ENCODE results near the gene BRAP.

BRAP gene

GRCh38 chr12:111699962-111700361, 14.2 kb upstream of the BRAP start:
- H3F3A ChIP-seq (ENCODE audit: insufficient read depth, low read length), result no peaks in the 10 kb centered on the region
- H2AFZ ChIP-seq (ENCODE audit: low read length), result no peak overlapping the region
- H3K4me3 ChIP-seq (ENCODE audit: low read depth, low read length, poor library complexity, severe bottlenecking), result no peak overlapping the region
- H3K4me2 ChIP-seq (ENCODE audit: low read length), result no peak overlapping the region
- H4K20me1 ChIP-seq (ENCODE audit: insufficient read depth, low read length), result no peaks in the 10 kb centered on the region
- H3K9ac ChIP-seq (ENCODE audit: low read length), result no peak overlapping the region
- TF ChIP-seq CTCF (IDR thresholded peaks at IDR 0.05; ENCODE audit: low read length), result no peak
- TF ChIP-seq EZH2 (IDR thresholded peaks at IDR 0.05; ENCODE audit: borderline replicate concordance, low read length), result no peak
- H3K36me3 ChIP-seq (ENCODE audit: insufficient read depth, low read length), result peaks cover 8% of the 10 kb centered on the region; the same call in 1 of the 2 replicates
- no peaks in the 10 kb centered on the region for H3K27me3 ChIP-seq (ENCODE audit: insufficient read depth, low read length)
- H3K4me1 ChIP-seq (ENCODE audit: insufficient read depth, low read length, severe bottlenecking), result no peaks in the 10 kb centered on the region
- no peaks in the 10 kb centered on the region for H3K9me3 ChIP-seq (ENCODE audit: low read length)
- H3K79me2 ChIP-seq (ENCODE audit: insufficient read depth, low read length), result no peaks in the 10 kb centered on the region
- no peak overlapping the region for H3K27ac ChIP-seq (ENCODE audit: low read depth, low read length, poor library complexity, severe bottlenecking)
- no peaks in the 10 kb centered on the region for H3K9me2 ChIP-seq (ENCODE audit: low read depth, low read length)

DNA sequence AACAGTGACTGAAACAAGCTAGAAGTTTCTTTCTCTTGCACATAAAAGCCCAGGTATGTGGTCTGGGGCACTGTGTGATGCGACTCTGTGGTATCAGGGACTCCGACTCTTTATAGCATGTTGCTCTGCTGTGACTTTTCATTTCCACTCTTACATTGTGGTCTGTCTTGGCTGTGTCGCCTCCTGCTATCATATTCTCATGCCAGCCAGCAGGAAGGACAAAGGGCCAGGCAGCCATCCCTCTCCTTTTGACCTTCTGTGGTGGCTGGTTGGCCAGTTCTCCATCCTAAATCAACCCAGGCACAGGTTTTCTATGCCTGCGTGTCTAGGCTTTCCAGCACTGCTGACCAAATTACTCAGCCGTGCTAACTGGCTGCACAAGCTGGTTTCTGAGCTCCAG, 8.1 kb upstream of the BRAP start:
- no peaks in the 10 kb centered on the region for H3K27me3 ChIP-seq (ENCODE audit: insufficient read depth, low read length)
- H3K4me3 ChIP-seq (ENCODE audit: low read depth, low read length, poor library complexity, severe bottlenecking), result no peak overlapping the region
- H2AFZ ChIP-seq (ENCODE audit: low read length), result no peak overlapping the region
- H3K36me3 ChIP-seq (ENCODE audit: insufficient read depth, low read length), result no peaks in the 10 kb centered on the region
- H3F3A ChIP-seq (ENCODE audit: insufficient read depth, low read length), result no peaks in the 10 kb centered on the region
- H3K9me2 ChIP-seq (ENCODE audit: low read depth, low read length), result no peaks in the 10 kb centered on the region
- H3K4me1 ChIP-seq (ENCODE audit: insufficient read depth, low read length, severe bottlenecking), result no peaks in the 10 kb centered on the region
- H4K20me1 ChIP-seq (ENCODE audit: insufficient read depth, low read length), result no peaks in the 10 kb centered on the region
- H3K9me3 ChIP-seq (ENCODE audit: low read length), result no peaks in the 10 kb centered on the region
- H3K79me2 ChIP-seq (ENCODE audit: insufficient read depth, low read length), result no peaks in the 10 kb centered on the region
- no peak overlapping the region for H3K9ac ChIP-seq (ENCODE audit: low read length)
- H3K27ac ChIP-seq (ENCODE audit: low read depth, low read length, poor library complexity, severe bottlenecking), result no peak overlapping the region
- TF ChIP-seq EZH2 (IDR thresholded peaks at IDR 0.05; ENCODE audit: borderline replicate concordance, low read length), result no peak
- no peak for TF ChIP-seq CTCF (IDR thresholded peaks at IDR 0.05; ENCODE audit: low read length)
- no peak overlapping the region for H3K4me2 ChIP-seq (ENCODE audit: low read length)

DNA sequence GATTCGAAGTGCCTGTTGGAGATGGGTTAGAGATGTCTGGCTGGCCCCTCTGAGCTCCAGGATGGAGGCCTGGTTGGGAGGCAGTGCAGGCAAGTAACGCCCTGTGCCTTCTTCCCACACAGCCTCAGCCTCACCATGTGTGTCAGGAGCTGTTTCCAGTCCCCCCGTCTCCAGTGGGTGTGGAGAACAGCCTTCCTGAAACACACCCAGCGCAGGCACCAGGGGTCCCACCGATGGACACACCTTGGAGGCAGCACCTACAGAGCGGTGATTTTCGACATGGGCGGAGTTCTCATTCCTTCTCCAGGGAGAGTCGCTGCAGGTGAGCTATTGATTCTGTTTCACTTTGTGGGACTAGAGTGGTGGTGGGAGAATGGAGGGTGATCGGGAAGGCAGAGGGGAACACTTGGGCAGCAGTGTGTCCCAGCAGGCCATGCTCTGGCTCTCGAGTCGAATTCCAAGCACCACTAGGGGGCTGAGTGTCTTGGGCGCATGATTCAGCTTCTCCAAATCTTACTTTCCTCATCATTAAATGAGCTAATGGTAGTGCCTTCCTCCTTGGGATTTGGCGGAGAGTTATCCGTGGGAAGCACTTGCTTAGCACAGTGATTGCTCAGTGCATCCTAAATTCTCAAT, 6.9 kb upstream of the BRAP start:
- Histone ChIP-seq H3K36me3 (ENCODE audit: insufficient read depth, low read length) (no peaks in the 10 kb centered on the region), H3K27ac (ENCODE audit: low read depth, low read length, poor library complexity, severe bottlenecking) (no peak overlapping the region), H3K9me2 (ENCODE audit: low read depth, low read length) (no peaks in the 10 kb centered on the region), H3F3A (ENCODE audit: insufficient read depth, low read length) (no peaks in the 10 kb centered on the region), H3K79me2 (ENCODE audit: insufficient read depth, low read length) (no peaks in the 10 kb centered on the region), H3K4me3 (ENCODE audit: low read depth, low read length, poor library complexity, severe bottlenecking) (no peak overlapping the region), H4K20me1 (ENCODE audit: insufficient read depth, low read length) (no peaks in the 10 kb centered on the region), H3K27me3 (ENCODE audit: insufficient read depth, low read length) (no peaks in the 10 kb centered on the region), H3K4me2 (ENCODE audit: low read length) (no peak overlapping the region), H2AFZ (ENCODE audit: low read length) (no peak overlapping the region), H3K9me3 (ENCODE audit: low read length) (no peaks in the 10 kb centered on the region), H3K4me1 (ENCODE audit: insufficient read depth, low read length, severe bottlenecking) (no peaks in the 10 kb centered on the region), H3K9ac (ENCODE audit: low read length) (no peak overlapping the region)
- TF ChIP-seq EZH2 (IDR thresholded peaks at IDR 0.05; ENCODE audit: borderline replicate concordance, low read length) (no peak), CTCF (IDR thresholded peaks at IDR 0.05; ENCODE audit: low read length) (no peak)
